Astrocyte of the spinal cord (primary cell): ENCODE results near the gene NTN1.

Experiments
- DNase-seq: peaks from one replicate; pipeline ENCODE4 v3.0.0; 2011; ENCODE audit warnings: low read depth, low spot score
- H3K4me3 ChIP-seq: 2 replicates; pipeline ENCODE4 v1.5.1; 2011; ENCODE audit warnings: low read depth, mild to moderate bottlenecking, low read length, moderate library complexity
- in situ Hi-C: cut with HindIII; loops from 2 replicates; pipeline ENCODE4 v1.10.0; 2017; ENCODE audit warnings: low sequenced_read_pairs
- TF ChIP-seq, protein P1 (sequence below): IDR thresholded peaks from 2 replicates; pipeline ENCODE4 v1.5.1; 2012; ENCODE audit warnings: low read depth, mild to moderate bottlenecking, low read length, inconsistent platforms

Gene NTN1

DNA sequence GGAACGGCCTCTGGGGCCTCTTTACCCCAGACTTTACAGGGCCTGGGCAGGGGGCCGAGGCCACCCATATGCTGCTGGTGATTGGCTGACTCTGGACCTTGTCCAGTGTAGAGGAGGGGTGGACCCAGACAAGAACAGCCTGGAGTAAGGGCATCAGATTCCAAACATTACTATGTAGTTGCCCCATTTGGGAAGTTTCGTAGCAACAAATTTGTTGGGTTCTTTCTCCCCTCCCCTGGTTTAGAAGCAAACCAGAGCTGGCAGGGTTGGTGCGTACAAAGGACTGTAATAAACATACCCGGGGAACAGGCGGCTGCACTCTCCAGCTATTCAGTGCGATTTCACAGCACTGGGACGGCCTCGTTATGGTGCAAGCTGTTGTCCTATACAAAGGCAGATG lies 145.5 kb downstream of the NTN1 start:
- TF ChIP-seq, protein P1, sequence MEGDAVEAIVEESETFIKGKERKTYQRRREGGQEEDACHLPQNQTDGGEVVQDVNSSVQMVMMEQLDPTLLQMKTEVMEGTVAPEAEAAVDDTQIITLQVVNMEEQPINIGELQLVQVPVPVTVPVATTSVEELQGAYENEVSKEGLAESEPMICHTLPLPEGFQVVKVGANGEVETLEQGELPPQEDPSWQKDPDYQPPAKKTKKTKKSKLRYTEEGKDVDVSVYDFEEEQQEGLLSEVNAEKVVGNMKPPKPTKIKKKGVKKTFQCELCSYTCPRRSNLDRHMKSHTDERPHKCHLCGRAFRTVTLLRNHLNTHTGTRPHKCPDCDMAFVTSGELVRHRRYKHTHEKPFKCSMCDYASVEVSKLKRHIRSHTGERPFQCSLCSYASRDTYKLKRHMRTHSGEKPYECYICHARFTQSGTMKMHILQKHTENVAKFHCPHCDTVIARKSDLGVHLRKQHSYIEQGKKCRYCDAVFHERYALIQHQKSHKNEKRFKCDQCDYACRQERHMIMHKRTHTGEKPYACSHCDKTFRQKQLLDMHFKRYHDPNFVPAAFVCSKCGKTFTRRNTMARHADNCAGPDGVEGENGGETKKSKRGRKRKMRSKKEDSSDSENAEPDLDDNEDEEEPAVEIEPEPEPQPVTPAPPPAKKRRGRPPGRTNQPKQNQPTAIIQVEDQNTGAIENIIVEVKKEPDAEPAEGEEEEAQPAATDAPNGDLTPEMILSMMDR, result no peak
- DNase-seq, result no peak
- in situ Hi-C loops, result no loop called here
- H3K4me3 ChIP-seq, result no peak overlapping the region

DNA sequence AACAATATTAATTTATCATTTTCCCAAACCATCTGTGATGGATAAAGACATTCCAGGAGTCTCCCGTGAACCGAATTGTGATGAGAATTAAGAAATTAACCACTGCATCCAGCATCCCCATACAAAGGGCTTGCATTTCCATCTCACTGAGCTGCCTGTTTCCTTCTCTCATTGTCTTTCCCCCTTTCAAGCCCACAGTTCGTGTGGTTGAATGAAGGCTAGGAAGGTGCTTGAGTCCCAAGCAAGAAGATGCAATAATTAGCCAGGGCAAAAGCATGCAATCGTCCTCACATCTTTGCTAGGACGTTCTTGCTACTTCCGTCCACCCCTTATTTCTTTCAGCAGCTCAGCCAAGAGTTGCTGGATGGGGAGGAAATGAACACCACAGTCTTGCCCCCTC lies 146.1 kb downstream of the NTN1 start:
- in situ Hi-C loops, result no loop called here
- no peak overlapping the region for H3K4me3 ChIP-seq
- TF ChIP-seq, protein P1, result no peak

DNA sequence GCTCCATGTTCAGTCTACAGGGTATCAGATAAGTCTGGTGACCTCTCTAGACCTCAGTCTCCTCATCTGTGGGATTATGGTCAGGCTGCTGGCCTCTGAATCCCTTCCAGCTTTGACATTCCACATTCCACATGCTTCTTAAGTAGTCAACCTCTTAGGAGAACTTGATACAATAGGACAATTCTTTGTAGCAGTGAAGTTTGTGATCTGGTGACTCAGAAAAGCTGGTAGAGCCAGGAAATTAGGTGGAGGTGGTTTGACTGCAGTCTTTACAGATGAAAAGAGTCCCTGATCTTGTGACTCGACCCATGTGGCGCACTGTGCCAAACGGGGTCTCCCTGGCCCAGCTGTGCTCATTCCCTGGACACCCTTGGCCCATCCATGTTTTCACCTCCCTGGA lies 147.8 kb downstream of the NTN1 start:
- DNase-seq, result no peak
- no peak overlapping the region for H3K4me3 ChIP-seq
- in situ Hi-C loops, result no loop called here
- TF ChIP-seq, protein P1, result no peak

More for the DNA sequence above, 146.1 kb downstream of the NTN1 start:
- no peak for DNase-seq

DNA sequence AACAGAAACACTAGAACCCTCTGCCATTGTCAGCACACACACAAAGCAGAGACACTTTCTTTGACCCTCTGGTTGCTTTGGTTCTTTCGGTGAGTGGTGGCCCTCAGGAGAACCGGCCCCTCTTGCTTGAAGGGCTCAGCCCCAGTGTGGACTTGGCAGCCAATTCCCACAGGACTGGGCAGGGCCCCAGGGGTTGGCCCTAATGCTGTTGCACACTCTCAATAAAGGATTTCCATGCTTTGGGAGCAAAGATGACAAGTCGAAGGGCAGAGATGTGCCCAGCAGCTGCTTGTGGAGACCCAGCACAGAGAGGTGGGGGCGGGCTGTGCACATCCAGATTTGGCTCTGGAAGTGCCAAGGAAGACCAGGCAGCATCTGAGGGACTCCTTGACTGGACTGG lies 149.0 kb downstream of the NTN1 start:
- no peak for DNase-seq
- H3K4me3 ChIP-seq, result no peak overlapping the region
- TF ChIP-seq, protein P1, result no peak
- in situ Hi-C loops, result no loop called here

DNA sequence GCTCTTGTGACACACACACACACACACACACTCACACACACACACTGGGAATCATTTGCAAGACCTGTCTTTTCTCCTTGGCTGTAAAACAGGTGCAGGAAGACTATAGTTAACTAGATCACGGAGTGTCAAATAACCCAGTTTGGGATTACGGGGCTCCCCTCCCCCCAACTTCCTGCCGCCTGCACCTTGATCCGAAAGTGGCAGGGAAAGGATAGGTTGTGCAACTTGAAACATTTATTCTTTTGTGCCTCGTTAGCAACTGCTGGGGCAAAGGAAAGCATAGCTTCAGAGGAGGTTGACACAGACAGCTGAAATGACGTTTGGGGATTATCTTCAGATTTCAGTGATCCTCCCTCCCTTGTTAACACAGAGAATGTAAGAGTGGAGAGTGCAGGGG lies 149.5 kb downstream of the NTN1 start:
- in situ Hi-C loops, result no loop called here
- no peak for DNase-seq
- TF ChIP-seq, protein P1, result no peak
- no peak overlapping the region for H3K4me3 ChIP-seq

DNA sequence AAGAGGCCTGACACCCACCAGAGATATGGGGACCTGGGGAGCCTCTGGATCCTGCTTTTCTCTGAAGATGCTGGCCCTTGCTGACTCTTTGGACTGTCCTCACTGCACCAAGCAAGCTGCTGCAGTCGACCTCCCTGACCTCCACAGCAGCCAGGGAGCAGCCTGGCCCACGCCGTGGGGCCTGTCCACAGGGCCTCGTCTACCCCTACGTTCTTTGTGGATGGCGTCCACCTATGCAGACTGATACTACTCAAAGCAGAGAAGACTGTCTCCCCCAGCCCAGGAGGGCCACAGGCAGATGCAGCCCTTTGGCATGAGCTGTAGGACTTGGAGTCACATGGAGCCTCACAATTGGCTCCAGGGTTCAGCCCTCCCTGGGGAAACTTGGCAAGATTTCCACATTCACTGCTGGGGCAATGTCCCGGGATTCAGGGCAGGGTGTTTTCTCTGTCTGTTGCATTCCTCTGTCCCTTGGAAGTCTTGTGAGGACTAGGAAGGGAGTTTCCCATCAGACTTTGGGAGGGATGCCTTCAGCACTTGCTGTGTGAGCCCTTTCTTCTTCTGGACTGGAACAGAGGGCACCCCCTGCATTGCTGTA lies 152.2 kb downstream of the NTN1 start:
- in situ Hi-C loops, result no loop called here
- DNase-seq, result no peak
- H3K4me3 ChIP-seq, result no peak overlapping the region
- TF ChIP-seq, protein P1, result no peak

DNA sequence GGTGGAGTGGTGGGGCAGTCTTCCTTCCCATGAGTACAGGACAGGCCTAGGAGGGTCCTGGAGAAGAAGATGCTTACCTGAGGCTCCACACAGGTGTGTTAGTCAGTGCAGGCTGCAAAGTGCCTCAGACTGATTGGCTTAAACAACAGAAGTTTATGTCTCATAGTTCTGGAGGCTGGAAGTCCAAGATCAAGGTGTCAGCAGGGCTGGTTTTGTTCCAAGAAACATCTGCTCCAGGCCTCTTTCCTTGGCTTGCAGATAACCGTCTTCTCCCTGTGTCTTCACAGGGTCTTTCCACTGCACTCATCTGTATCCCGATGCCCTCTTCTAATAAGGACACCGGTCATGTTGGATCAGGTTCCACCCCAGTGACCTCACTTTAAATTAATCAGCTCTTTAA lies 153.0 kb downstream of the NTN1 start:
- in situ Hi-C loops, result no loop called here
- TF ChIP-seq, protein P1, result no peak
- H3K4me3 ChIP-seq, result no peak overlapping the region
- no peak for DNase-seq
